Epithelial cell of prostate (primary cell): ENCODE data around the gene TNFRSF14.
"Not testable (repeated sequence)": the region's sequence is repeated elsewhere in the genome, so short reads cannot be mapped to it uniquely, and the experiment has no call there.

Experiments
- DNase-seq: peaks from one replicate; pipeline ENCODE4 v3.0.0-alpha.2; 2011; ENCODE audit warnings: low read depth, low spot score
- H3K27ac ChIP-seq: fragments of 450-650 bp; 2 replicates; pipeline ENCODE4 v1.5.1; 2017; ENCODE audit warnings: mild to moderate bottlenecking

TNFRSF14 gene

DNA sequence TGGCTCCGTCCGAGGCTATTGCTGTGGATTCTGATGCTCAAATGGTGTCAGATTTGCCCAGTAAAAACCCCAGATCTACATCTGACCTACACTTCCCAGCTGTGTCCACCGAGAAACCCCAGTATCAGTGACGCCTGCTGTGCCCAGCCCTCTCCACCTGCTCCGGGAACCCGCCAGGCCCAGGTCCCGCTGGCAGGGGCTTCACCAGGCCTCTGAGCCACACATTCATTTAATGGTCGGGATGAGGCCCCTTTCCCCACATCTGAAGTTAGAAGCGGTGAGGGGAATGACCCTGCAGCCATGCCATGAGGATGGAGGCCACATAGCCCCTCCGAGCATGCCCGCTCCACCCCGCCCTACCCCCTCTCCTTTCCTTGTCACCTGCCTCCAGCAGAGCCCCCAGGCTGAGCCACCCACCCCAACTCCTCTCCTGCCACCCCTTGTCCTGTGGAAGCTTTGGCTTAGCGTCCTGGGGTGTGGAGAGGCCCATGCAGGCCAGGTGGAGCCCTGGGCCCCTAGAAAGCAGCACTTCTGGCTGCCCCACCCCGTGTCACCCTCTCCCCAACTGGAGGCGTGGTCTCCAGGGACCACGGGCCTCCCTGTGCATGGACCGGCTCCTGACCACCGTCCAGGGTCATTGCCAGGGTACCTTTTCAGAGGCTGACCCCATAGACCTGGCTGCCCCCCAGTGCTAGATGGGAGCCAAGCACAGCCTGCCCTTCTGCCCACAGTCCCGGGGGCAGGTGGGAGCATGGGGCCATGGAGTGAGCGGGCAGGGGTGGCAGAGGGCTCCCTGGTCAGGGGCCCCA, 8.0 kb downstream of the TNFRSF14 start:
- no peak overlapping the region for H3K27ac ChIP-seq
- DNase-seq = no peak

DNA sequence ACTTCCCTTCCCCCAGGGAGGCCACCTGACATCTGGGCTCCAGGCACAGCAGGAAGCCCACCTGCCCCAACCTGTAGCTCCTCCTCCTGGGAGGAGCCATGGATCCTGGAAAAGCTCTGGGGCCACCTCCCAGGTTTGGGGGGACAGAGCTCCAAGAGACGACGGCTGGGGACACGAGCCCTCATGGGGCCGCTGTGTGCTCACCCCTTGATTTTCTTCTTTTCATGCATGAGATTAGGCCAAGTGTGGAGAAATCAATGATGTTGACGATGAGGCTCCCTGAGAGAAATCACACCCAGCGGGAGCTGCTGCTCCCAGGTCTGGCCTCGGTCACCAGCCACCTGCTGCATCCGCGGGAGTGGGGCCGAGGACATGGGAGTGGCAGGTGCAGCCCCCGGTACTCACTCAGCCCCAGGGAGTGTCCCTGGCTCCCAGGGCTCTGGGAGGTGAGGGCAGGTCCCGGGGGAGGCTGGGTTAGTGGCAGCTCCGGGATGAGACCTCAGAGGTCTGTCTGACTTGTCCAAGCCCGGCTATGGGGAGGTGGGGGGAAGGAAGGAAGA, 8.7 kb downstream of the TNFRSF14 start:
- DNase-seq = no peak
- H3K27ac ChIP-seq = no peak overlapping the region

DNA sequence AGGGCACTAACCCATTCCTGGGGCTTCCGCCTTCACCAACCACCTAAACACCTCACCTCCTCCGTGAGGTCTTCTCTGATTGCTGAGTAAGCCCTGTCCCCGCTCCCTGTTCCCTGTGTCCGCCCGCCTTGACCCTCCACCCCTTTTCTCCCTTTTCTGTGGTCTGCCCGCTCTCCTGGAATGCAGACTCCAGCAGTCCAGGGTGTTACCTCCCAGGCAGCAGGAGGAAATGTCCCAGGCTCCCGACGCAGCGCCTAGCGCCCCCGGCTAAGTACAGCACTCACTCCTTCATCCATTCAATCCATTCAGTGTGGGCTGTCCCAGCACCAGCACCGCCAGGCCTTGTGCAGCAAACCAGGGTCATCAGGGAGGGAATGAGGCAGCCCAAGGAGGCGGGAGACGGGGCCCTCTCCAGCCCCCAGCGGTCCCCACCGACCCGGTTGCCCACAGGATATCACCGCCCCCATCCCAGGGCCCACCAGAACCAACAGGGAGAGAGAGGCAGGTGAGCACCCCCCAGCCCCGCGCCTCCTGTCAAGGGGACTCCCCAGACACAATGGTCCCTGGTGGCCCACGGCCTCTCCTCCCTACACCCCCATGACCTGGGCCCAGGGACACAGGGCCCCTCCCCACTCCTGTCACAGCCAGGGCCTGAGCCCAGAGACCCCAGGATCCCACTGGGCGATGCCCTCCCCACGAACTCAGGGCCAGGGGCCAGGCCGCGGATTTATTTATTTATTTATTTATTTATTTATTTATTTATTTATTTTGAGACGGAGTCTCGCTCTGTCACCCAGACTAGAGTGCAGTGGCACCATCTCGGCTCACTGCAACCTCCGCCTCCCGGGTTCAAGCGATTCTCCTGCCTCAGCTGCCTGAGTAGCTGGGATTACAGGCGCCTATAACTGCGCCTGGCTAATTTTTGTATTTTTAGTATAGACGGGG, 10.2 kb downstream of the TNFRSF14 start:
- no peak for DNase-seq

DNA sequence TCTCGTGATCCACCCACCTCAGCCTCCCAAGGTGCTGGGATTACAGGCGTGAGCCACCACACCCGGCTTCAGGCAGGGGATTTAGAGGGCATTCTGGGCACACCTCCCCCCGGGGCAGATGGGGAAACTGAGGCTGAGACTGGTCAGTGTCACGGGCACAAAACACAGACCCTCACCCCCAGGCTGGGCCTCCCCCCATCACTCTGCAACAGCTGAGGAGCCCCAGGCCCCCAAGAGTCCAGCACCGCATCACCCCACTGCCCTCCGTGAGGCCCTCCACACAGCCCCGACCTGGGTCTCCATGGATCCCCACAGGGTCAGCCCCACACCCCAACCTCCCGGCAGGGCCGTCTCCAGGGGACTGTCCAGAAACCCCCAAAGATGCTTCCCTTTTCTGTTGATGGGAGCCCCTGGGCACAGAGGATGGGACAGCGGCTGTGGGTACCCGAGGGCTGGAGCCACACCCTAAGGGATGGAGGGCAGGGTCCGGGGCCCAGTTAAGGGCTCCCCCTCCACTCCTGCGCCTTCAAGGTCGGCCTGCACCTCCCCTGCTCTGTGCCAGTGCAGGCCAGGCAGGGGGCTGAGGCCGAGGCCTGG, 11.0 kb downstream of the TNFRSF14 start:
- no peak overlapping the region for H3K27ac ChIP-seq
- no peak for DNase-seq

More for the DNA sequence above, 10.2 kb downstream of the TNFRSF14 start:
- no peak overlapping the region for H3K27ac ChIP-seq

DNA sequence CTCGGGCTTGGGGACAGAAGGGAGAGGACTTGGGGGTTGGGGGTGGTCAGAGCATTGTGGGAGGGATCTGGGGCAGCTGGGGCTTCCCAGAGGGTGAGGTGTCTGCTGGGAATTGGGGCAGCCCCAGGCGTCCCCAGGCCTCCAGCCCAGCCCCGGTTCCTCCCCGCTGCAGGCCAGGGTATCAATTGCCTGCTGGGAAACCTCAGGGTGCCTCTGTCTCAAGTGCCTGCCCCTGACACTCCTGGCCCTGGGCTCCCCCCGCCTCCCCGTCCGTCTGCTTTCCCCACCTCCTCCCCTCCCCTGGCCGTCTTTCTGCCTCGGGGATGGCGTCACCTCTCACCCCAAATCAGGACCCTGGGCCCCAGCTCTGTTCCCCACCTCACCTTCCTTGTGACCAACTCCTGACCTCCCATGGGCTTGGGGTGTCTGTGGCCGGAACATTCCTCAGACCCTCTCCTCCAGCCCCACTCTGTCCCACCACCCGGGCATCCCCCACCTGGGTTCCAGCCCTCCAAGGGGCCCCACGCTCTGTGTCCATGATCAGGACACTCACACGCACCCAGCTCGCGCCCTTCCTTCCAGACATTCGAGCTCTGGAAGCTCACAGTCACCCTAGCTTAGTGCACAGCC, 12.1 kb downstream of the TNFRSF14 start:
- not testable (repeated sequence) for DNase-seq, H3K27ac ChIP-seq

DNA sequence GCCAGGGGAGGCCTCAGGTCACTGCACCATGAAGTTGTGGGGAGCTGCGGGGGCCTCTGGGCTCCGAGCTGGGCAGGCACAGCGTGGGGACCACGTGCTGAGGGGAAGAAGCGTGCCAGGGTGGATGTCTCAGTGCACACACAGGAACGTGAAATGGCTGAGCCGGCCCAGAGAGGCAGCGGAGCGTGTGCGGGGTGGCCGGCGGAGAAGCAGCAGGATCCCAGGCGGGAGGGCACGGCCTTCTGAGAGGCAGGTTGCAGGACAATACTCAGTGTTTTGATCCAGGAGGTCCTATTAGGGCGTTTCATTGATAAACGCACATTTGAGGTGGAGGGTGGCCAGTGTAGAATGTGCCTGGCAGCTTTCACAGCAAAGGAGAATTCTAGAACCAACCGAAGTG, 12.9 kb downstream of the TNFRSF14 start:
- H3K27ac ChIP-seq = no peak overlapping the region
- DNase-seq = no peak

DNA sequence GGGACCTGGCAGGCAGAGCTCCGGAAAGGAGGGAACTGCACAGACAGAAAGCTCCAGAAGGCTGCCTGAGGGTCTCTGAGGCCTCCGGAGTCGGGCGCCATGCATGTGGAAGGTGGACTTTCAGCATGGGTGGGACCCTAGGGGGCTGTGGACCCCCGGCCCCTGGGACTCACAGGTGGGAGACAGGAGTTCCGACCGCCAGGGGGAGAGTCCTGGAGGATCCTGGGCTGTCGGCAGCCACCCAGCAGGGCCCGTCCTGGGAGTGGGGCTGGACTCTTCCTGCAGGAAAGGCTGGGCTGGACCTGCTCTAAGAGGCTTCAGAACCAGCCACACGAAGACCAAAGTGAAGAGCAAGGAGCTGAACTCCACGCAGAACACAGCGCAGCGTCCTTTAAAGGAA, 13.5 kb downstream of the TNFRSF14 start:
- not testable (repeated sequence) for H3K27ac ChIP-seq, DNase-seq

DNA sequence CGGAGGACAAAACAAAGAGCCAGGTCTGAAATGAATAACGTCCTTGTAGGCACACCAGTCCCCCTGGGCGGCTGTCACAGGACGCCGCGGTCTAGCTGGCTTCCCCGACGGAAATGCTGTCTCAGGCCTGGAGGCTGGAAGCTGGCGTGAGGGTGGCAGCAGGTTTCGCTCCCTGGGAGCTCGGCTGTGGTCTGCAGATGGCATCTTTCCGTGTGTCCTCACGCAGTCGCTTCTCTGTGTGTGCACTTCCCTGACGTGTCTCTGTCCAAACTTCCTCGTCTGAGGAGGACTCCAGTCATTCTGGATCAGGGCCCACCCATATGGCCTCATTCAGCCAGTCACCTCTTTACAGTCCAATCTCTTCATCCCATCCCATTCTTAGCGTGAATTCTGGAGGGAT, 14.2 kb downstream of the TNFRSF14 start:
- DNase-seq = no peak
- no peak overlapping the region for H3K27ac ChIP-seq

DNA sequence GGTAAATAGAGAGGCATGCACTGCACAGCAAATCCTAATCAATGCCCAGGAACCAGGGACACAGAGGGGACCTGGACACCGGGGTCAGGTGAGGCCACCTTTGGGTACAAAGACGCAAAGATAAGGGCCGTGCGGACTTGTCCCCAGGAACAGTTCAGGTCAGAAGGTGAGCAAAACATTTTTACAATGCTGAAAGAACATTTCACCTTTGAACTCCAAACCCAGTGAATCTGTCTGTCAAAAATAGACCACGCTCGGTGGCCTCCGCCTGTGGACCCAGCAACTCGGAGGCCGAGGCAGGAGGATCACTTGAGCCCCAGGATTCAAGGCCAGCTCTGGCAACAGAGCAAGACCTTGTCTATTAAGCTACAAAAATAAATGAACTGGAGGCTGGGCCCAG, 15.2 kb downstream of the TNFRSF14 start:
- H3K27ac ChIP-seq = no peak overlapping the region
- no peak for DNase-seq

DNA sequence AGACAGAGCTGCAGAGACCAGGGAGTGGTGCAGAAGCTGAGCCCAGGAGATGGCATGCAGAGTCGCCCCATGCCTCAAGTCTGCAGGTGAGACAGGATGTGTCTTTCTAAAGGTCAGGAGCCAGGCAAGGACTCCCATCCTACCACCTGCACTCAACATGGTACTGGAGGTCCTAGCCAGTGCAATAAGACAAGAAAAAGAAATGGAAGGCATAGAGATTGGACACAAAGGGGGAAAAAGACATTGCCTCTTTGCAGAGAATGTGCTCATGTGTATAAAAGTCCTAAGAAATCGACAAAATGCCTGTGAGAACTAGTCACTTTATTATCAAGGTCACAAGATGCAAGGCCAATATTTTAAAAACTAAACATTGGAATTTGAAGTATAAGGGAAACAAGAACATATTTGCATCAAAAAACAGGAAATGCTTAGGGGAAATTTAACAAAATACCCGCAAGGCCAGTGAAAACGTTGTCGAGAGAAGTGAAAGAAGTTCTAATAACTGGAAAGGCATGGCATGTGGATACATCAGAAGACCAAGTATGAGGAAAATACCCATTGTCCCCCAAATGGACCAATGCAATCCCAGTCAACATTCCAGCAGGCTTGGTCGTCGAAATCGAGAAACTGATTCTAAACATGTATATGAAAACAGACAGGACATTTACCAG, 17.2 kb downstream of the TNFRSF14 start:
- H3K27ac ChIP-seq = no peak overlapping the region
- no peak for DNase-seq

DNA sequence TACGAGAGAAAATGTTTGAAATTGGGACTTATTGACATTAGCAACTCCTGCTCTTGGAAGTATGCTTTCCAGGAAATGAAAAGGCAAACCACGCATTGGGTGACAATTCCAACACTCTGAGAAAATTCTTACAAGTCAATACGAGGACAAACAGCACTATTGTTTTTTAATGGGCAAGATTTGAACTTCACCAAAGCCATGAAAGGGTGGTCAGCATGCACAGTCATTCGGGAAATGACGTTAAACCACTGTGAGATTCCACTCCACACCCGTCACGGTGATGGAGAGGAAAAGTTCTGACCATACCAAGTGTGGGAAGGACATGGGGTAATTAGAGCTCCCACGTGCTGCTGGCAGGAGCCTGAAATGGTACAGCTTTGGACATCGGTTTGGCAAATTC, 18.2 kb downstream of the TNFRSF14 start:
- no peak overlapping the region for H3K27ac ChIP-seq
- no peak for DNase-seq

DNA sequence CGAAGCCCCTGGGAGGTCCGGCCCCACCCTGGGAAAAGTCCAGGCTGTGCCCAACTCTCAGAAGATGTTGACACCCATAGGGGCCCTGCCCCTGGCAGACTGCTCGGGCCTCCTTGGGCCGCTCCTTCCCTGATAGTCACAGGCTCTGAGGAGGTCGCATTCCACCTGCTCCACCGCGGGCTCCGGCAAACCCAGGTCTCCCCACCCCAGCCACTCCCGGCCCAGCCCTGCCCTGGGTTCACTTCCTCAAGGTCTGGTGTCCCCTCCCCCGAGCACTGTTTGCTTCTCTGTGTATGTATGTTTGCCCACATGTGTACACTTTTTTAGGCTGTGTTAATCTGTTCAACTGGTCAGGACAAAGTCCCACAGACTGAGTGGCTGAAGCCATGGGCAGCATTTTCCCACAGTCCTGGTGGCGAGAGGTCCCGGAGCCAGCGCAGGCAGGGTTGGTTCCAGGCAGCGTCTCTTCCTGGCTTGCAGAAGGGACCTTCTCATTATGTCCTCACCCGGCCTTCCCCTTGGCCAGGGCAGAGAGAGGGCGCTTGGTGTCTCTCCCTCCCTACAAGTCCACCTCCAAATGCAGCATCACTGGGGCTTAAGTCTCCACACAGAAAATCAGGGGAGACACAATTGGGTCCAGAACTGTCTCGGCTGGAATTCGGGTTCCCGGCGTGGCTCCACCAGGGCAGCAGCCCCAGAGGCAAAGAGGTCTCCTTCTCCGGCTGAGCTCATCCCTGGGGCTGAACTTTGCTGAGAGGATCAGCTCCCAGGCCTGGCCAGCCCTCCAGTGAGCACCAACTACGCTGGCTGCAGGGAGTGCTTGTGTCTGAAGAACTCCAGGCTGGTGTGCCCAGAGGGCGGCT, 19.9 kb downstream of the TNFRSF14 start:
- no peak overlapping the region for H3K27ac ChIP-seq
- peak; percentile 16 for DNase-seq

DNA sequence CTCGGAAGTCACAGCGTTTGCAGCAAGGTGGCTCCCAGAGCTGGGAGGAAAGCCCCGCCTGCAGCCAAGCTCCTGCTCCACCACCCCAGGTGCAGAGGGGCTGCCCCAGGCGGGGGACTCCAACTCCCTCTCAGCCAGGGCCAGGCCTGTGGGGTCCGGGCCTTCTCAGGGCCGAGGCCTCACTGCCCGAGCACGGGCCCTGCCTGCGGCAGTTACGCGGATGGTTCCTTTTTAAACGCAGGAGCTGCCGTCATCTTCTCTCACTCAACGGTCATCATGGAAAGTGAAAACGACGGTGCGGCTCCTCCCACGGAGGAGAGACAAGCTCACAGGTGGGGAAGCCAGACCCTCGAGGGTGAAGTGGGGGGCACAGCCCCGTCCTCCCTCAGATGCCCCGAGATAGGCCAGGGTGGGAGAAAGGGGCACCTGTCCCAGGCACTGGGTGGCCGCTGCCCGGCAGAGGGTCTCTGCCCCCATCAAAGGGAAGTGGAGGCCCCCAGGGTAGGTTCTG, 21.4 kb downstream of the TNFRSF14 start:
- DNase-seq = not testable (repeated sequence)

DNA sequence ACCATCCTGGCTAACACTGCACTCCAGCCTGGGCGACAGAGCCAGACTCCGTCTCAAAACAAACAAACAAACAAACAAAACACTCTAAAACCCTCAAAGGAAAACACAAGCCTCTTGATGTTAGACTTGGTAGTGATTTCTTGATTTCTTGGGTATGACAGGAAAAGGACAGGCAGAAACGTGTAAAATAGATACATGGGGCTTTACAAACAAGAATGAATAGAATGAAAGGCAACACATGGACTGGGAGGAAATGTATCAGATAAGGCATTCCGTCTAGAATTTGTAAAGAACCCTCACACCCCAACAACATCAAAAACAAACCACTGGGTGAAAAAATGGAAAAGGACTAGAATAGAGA, 22.6 kb downstream of the TNFRSF14 start:
- no peak for DNase-seq
- no peak overlapping the region for H3K27ac ChIP-seq

More for the DNA sequence above, 21.4 kb downstream of the TNFRSF14 start:
- not testable (repeated sequence) for H3K27ac ChIP-seq

DNA sequence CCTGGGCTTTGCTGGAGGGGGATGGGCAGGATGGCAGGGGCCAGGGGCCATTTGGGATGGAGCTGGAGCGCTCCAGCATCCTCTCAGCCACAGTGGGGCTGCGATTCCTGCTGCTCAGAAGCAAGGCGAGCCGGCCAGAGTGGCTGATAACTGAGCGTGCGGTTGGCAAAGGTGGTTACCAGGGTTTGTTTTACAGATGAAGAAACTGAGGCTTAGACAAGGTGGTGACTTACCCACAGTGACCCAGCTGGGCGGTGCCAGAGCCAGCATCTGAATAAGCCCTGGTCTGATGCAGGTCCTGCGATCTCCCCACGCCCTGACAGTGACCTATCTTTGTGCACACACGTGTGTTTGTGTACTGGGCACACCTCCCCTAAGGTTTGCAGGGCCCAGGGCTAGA, 24.5 kb downstream of the TNFRSF14 start:
- H3K27ac ChIP-seq = no peak overlapping the region

DNA sequence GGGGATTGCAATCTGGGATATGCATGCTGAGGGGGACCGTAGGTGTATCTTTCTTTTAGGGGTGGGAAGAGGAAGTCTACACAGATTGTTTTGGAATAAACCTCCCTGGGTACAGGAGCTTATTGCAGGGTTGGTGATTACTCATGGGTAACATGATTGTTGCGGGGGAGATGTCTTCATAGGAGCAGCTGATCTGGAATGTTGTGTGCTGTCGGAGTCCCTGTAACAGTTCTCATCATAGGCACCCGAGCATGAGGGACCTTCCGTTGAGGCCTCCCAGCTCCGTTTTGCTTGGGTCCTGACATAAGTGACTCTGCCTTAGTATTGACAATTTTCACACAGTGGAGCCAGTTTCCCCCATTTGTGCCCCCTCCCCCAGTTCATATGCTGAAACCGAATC, 26.2 kb downstream of the TNFRSF14 start:
- DNase-seq = no peak
- H3K27ac ChIP-seq = no peak overlapping the region

More for the DNA sequence above, 24.5 kb downstream of the TNFRSF14 start:
- DNase-seq = no peak

DNA sequence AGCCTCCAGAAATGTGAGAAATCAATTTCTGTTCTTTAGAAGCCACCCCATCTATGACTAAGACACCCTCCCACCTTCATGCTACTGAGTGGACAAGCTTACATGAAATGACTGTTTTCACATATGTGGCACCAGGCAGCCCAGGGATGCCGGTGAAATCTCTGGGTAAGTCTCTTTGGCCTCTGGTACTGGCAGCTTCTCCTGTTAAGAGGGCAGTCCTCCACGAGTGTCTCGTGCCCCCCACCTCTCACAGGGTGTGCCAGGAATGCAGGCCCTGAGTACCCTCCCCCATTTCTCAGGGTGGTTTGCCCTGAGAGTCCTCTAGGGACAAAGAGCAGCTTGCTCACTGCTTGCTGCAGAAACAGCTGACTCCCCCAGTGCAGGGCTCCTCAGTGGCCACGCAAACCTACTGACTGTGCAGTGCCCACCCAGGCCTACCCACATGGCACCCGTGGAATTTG, 27.2 kb downstream of the TNFRSF14 start:
- H3K27ac ChIP-seq = no peak overlapping the region
- no peak for DNase-seq

DNA sequence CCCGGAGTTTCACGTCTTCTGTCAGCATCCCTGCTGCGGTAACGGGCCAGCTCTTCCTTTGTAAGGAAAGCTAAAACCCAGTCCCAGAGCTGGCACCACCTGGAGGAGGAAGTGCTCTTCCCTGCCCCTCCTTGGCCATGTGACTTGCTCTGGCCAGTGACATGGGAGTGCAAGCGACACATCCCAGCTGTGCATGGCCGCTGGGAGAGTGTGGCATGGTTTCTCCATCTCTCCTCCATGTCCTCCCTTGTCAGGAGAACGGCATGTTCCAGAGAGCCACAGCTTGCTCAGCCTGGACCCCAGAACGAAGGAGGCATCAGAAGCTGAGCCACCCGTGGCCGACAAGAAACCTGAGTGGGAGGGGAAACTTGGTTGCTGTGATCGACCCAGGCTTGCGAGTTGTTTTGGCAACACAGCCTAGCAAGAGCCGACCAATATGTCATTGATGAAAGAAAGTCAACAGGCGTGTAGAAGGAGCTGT, 27.7 kb downstream of the TNFRSF14 start:
- no peak for DNase-seq
- H3K27ac ChIP-seq = no peak overlapping the region
